ENCODE results near the gene ST8SIA5. TPM values are rescaled to one million over a fixed set of nuclear protein-coding genes. Genes with fewer than 3 reads are reported as not detected.

ST8SIA5 gene
- total and polyA plus RNA-seq, 9 of the 15 experiments (the other 6 are each of a cell fraction or from before 2014, with no cell fraction given) = 0.03 to 0.33 (median 0.06) TPM; not detected in 5

GRCh38 chr18:46678785-46679399 is 78.0 kb downstream of the ST8SIA5 start:
- no peaks in the 10 kb centered on the region for H3K9me1 ChIP-seq (ENCODE audit: control insufficient read depth, insufficient read depth, low read length)
- 1% methylated on average over 10 of the region's 10 CpGs for WGBS (ENCODE audit: insufficient coverage, low coverage, missing lambda C conversion rate)
- no peaks in the 10 kb centered on the region for H3K9me3 ChIP-seq (replicated peaks; ENCODE audit: control insufficient read depth, insufficient read depth, low read depth, low read length)
- H3K4me1 ChIP-seq (replicated peaks in 1 of 2; ENCODE audit: control insufficient read depth in 2 of 2, insufficient read depth in 2 of 2, low read length in 2 of 2) = peaks cover 0 to 8% of the 10 kb centered on the region in 2 experiments; a peak in 2 of 5 replicates
- ATAC-seq (no peak), DNase-seq (ENCODE audit: extremely low read depth in 1 of 4, low spot score in 3 of 4) (no peak), FAIRE-seq (no peak)
- POLR2A ChIA-PET = no interaction called here
- intact Hi-C loops (cut with micrococcal nuclease) = no loop called here
- H3K27ac ChIP-seq (ENCODE audit: extremely low read depth, low read depth, low read length) = no peak overlapping the region
- TF ChIP-seq MYC (IDR thresholded peaks at IDR 0.05; ENCODE audit: low read depth, low read length) (no peak), MYC (CRISPR knock-in tag; IDR thresholded peaks at IDR 0.05; ENCODE audit: borderline replicate concordance, low read depth) (no peak), E2F5 (CRISPR knock-in tag; IDR thresholded peaks at IDR 0.05) (no peak), KDM4B (IDR thresholded peaks at IDR 0.05; ENCODE audit: borderline replicate concordance in 2 of 2, low read depth in 1 of 2) (no peak), ZNF316 (IDR thresholded peaks at IDR 0.05) (no peak)
- H3K9ac ChIP-seq (ENCODE audit: insufficient read depth in 1 of 2, low read depth in 2 of 2, low read length in 2 of 2) = no peak overlapping the region
- in situ Hi-C loops (cut with MboI) = no loop called here
- no peak overlapping the region for H3K4me2 ChIP-seq (ENCODE audit: insufficient read depth, low read length)
- no peaks in the 10 kb centered on the region for H3K79me2 ChIP-seq (ENCODE audit: control insufficient read depth, insufficient read depth, low read length)
- no peaks in the 10 kb centered on the region for H4K20me1 ChIP-seq (replicated peaks; ENCODE audit: control insufficient read depth, insufficient read depth, low read length)
- H3K36me3 ChIP-seq (ENCODE audit: control insufficient read depth, insufficient read depth, low read length) = no peaks in the 10 kb centered on the region
- H3K4me3 ChIP-seq = no peak overlapping the region
- CTCF ChIA-PET (ENCODE audit: low intra/inter-chr PET ratio) = no interaction called here
- H3K27me3 ChIP-seq (ENCODE audit: control insufficient read depth in 2 of 2, insufficient read depth in 2 of 2, low read length in 2 of 2) = peaks cover 2 to 28% of the 10 kb centered on the region in 2 experiments; a peak in 3 of 5 replicates
- no peak overlapping the region for H2AFZ ChIP-seq (ENCODE audit: low read depth, low read length)
- BruUV-seq (replicated peaks) = no TSS peak
